NT2/D1 (cell line): ENCODE measurements around the gene LRP11.

Experiments used
- SUZ12 ChIP-seq: IDR thresholded peaks from 2 replicates; pipeline ENCODE4 v1.6.1; 2011; ENCODE audit not compliant: insufficient read length, insufficient read depth; ENCODE audit errors: extremely low read depth
- YY1 ChIP-seq: IDR thresholded peaks from 2 replicates; pipeline ENCODE4 v1.6.1; 2011; ENCODE audit not compliant: insufficient read length, insufficient read depth

GRCh38 chr6:149863698-149864577, at the start of gene LRP11:
- TF ChIP-seq YY1 (no peak), SUZ12 (no peak)
